Keratinocyte (primary cell): ENCODE measurements around the gene RFX7.

Experiments used
- EZH2 ChIP-seq: IDR thresholded peaks from one replicate; pipeline ENCODE4 v1.6.1; 2012; ENCODE audit warnings: inconsistent platforms, mild to moderate bottlenecking, low read length, moderate library complexity
- TF ChIP-seq, protein P1 (sequence below), 3 experiments: IDR thresholded peaks in 1 of 3; conservative IDR thresholded peaks in 1 of 3; optimal IDR thresholded peaks in 1 of 3; 2 replicates in 2 of 3; 3 replicates in 1 of 3; pipeline versions ENCODE3 to v1.5.1; 2011; ENCODE audit warnings: low read length in 3 of 3, mild to moderate bottlenecking in 3 of 3, moderate library complexity in 2 of 3, control low read depth in 1 of 3, inconsistent platforms in 1 of 3; ENCODE audit not compliant: insufficient read depth in 2 of 3; ENCODE audit errors: extremely low read depth in 1 of 3

DNA sequence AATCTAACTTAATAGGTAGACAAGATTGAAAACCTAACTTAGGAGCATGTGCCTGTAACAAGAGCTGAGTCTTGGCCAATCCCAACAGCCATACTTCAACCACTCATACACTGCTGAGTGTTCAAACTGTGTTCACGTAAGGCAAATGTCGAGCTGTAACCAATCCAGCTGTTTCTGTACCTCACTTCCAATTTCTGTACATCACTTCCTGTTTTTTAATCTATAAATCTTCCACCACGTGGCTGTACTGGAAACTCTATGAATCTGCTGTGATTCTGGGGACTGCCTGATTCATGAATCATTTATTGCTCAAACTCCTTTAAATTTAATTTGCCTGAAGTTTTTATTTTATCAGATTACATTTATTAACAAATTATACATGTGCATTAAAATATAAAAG, 205.7 kb downstream of the RFX7 start:
- TF ChIP-seq EZH2 = no peak
- TF ChIP-seq, protein P1, sequence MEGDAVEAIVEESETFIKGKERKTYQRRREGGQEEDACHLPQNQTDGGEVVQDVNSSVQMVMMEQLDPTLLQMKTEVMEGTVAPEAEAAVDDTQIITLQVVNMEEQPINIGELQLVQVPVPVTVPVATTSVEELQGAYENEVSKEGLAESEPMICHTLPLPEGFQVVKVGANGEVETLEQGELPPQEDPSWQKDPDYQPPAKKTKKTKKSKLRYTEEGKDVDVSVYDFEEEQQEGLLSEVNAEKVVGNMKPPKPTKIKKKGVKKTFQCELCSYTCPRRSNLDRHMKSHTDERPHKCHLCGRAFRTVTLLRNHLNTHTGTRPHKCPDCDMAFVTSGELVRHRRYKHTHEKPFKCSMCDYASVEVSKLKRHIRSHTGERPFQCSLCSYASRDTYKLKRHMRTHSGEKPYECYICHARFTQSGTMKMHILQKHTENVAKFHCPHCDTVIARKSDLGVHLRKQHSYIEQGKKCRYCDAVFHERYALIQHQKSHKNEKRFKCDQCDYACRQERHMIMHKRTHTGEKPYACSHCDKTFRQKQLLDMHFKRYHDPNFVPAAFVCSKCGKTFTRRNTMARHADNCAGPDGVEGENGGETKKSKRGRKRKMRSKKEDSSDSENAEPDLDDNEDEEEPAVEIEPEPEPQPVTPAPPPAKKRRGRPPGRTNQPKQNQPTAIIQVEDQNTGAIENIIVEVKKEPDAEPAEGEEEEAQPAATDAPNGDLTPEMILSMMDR (optimal IDR thresholded peaks at IDR 0.05 in 1 of 3, IDR thresholded peaks at IDR 0.05 in 1 of 3, conservative IDR thresholded peaks at IDR 0.05 in 1 of 3; ENCODE audit: extremely low read depth in 1 of 3, insufficient read depth in 2 of 3, low read length in 3 of 3) = no peak
